ENCODE data around the gene DCTN3.

The DCTN3 gene

GRCh38 chr9:34615132-34615531 is 5.2 kb downstream of the DCTN3 start:
- DNase-seq: no peak

DNA sequence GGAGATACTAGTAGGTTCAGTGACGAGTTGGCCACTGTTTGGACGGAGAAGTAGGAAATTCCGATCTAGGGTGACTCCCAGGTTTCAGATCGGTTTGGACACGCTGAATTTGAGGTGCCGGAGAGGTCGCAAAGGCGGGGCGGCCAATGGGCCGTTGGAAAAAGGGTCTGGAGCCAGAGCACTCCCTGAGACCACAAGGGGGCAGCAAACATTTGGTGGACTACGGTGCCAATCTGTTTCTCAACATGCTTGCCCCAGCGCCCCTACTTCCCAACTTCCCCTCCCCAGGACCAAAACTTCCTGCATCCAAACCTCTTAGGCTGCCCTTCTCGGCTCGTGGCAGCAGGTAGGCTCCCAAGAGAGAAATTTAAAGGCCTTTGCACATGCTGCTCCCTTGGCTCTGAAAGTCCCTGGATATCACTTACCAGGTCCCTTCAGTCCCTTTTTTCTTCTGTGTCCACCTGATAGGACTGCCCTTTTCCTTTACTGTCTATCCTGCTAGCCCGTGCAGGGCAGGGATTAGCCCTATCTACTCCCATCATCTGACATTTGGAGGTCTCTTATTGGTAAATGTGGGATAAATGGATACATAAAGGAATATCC is 7.4 kb downstream of the DCTN3 start:
- DNase-seq: peak; percentile 33 to 46 (median 36)

- DNase-seq: peak; percentile 69 to 81 (median 74)
Observed at GRCh38 chr9:34611811-34612787, 8.2 kb downstream of the DCTN3 start, which contains the start of gene RPP25L. TSS of gene RPP25L (minus strand) at chr9:34612097. CDS start at chr9:34611296, 801 bp downstream.

DNA sequence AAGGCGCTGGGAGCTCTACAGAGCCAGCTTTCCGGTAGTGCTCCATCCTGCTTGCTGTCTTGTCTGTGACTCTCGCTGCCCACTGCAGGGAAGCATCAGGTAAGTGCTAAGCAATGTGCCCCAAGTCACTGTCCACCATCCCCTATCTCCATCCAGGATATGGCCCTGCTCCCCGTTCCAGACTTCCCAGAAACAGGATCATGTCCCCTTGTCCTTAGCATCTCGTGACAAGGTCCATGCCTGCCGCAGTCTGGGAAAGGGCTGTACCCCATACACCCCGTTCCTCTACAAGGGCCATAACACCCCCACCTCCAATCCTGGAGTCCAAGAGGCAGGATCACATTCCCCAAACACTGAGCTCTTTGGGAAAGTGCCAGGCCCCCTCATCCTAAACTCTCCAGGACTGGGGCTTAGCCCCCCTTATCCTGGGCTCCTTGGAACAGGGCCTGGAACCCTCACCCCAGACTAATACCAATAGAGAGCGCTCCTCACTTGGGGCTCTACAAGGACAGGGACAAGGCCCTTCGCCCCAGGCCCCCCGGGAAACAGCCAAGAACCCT is 9.0 kb downstream of the DCTN3 start:
- DNase-seq: no peak

- DNase-seq: no peak
Observed at GRCh38 chr9:34610434-34611206, 9.7 kb downstream of the DCTN3 start.

- DNase-seq: no peak
Observed at GRCh38 chr9:34607331-34607730, 13.0 kb downstream of the DCTN3 start.

GRCh38 chr9:34606905-34607304 is 13.4 kb downstream of the DCTN3 start:
- no peak for DNase-seq

- DNase-seq: no peak
Observed at GRCh38 chr9:34606190-34606589, 14.1 kb downstream of the DCTN3 start.

GRCh38 chr9:34603610-34604231 is 16.6 kb downstream of the DCTN3 start:
- DNase-seq: peak; percentile 42 to 84 (median 62)

GRCh38 chr9:34601937-34602573 is 18.2 kb downstream of the DCTN3 start:
- DNase-seq: no peak

DNA sequence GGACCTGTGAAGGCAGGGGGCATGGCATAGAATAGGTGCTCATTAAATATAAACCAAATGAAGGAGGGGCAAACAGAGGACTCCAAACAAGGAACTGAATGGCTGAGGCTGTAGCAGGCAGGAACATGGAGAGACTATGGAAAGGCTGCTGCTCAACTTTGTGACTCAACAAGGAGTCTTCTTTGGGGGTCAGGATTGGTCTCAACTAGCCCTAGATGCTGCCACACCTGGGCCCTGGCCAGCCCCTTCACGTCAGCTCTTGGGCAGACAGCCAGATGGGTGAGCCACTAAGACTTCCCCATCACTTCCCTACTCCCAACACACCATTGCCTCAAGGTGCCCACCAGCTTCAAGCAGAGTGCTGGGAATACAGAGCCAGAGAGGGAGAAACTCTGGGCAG is 19.4 kb downstream of the DCTN3 start:
- no peak for DNase-seq

- DNase-seq: no peak
Observed at GRCh38 chr9:34599546-34599945, 20.7 kb downstream of the DCTN3 start.

DNA sequence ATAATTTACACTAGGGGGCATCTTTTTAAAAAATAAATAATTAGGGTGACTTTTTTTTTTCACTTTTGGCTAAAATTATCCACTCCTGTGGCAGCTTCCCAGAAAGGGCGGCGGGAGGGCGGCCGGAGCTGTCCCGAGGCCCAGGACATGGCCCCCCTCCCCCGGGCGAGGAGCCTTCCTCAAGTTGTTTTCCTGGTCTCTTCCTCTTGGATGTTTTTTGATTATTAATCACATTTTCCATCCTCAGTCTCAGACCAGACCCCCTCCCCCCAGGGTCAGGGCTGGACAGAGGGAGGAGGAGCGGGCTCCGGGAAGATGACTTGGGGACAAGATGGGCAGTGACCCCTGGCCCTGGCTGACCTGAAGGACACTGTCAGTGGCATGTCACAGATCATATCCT is 26.1 kb downstream of the DCTN3 start:
- no peak for DNase-seq

DNA sequence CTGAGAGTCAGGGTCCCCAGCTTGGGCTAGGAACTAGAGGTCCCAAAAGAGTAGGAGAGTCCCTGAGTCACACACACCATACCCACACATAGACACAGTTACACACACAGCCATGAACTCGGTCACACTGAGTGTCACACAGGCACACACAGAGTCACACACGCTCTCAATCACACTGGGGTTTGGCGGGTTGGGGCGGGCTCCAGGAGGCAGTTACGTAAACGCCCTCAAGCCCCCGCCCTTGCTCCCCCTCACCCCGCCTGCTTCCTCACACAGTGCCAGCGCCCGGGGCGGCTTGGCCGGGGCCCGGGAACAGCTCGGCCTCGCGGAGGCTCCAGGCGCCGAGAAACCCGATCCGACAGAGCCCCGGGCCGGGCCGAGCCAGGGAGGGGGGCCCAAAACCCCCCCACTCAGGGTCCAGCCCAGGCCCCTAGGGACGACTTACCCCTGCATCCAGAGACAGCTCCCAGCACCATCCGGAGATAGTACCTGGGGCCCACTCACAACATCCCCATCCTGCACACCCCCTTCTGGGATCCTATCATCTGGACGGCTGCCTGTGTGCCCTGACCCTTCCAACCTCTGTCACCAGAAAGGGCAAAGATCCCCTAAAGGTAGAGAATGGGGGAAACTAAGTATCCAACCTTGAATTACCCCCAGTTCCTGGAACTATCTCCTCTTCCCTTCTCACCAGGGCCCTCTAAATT is 27.2 kb downstream of the DCTN3 start:
- DNase-seq: no peak

DNA sequence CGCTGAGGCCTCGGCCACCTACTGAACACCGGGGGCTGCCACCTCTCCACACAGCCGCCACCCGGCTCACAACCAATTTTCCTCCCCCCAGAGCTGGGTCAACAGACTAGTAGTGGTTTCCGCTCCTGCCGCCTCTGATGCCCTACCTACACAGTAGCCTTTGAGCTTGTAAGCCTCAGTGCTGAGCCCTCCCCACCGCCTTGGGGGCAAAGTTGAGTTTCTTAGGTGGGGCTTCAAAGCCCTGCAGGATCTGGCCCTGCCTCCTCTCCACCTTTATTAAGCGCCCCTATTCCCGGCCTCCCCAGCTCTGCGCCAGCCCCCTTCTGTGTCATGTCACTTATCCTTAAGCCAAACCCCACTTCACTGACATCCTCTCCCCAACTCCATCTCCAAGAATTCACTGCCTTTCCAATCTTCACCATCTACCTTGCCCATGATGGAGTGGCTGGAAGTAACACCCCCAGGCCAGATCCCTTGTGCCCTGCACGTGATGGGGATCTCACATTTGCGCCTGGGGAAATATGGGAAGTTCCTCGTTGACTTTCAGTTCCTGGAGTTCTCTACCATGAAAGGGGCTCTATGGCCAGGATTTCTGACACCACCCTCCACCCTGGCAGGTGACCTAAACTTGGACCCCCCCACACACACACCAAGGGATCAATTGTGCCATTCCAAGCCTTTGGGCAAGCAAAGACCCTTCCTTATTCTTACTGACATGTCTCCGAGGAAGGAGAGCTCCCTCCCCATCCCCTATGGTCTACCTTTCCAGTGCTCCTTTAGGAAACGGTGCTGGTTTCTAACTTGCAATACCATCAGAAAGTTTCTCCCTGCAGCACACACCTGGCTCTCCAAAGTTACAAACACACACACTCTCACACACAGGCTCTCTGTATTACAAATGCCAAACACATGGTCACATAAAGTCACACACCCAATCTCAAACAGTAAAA is 28.1 kb downstream of the DCTN3 start:
- DNase-seq: no peak

GRCh38 chr9:34591248-34591916 is 28.9 kb downstream of the DCTN3 start:
- DNase-seq: peak; percentile 55 to 69 (median 62)

GRCh38 chr9:34590381-34591247 is 29.7 kb downstream of the DCTN3 start:
- DNase-seq: no peak

DNA sequence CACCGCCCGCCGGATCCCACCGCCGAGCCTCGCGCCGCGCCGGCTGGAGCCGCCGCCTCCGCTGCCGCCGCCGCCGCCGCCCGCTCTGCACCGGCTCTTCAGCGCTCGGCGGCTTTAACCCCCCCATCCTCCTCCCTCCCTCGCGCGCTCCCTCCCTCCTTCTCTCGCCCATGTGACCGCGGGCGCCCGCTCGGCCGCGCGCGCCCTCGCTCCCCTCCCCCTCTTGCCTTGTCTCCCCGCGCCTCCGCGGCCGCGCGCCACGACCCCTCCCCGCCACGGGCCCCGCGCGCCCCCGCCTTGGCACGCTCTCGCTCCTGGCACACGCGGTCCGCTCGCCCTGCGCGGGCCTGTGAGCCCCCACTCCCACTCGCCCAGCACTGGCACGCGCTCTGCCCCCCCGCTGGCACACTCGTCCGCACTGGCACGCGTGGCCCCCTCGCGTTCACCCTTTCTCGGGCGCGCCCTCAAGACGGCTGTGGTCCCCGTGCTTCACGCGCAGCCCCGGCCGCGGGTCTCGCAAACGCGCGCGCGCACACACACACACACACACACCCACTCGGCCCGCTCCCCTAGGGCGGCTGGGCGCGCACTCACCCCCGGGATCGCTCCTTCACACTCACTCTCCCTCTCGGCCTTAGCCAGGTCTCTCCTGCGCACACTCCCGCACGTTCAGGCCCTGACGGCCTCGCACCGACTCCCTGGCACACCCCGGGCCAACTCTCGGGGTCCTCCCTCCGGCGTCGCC is 30.5 kb downstream of the DCTN3 start, which contains the start of gene CNTFR:
CNTFR (minus strand) TSS at position 89 of the 745 bp plus-strand sequence. CDS start 20,743 bp downstream, outside the sequence.
- no peak for DNase-seq

Data from activated CD4-positive, CD25-positive, alpha-beta regulatory T cell (primary cell).